Mesothelial cell of epicardium (in vitro differentiated cells): ENCODE data around the gene ANKRD44. TPM values are rescaled to one million over a fixed set of nuclear protein-coding genes. Genes with fewer than 3 reads are reported as not detected.

ENCODE experiments used
- DNase-seq, 2 experiments: peaks; one replicate each; pipeline ENCODE4 v3.0.0; 2021; ENCODE audit warnings: low spot score in 2 of 2; ENCODE audit not compliant: unreplicated experiment in 2 of 2
- H3K27ac Mint-ChIP-seq: 2 replicates; pipeline ENCODE4 v1.8.0; 2021; ENCODE audit warnings: mixed read lengths
- H3K27me3 Mint-ChIP-seq: 2 replicates; pipeline ENCODE4 v1.8.0; 2021; ENCODE audit warnings: low read depth, mixed read lengths
- H3K36me3 Mint-ChIP-seq: 2 replicates; pipeline ENCODE4 v1.8.0; 2021; ENCODE audit warnings: mixed read lengths
- H3K4me1 Mint-ChIP-seq: 2 replicates; pipeline ENCODE4 v1.8.0; 2021; ENCODE audit warnings: mixed read lengths
- H3K4me3 Mint-ChIP-seq: 2 replicates; pipeline ENCODE4 v1.8.0; 2021; ENCODE audit warnings: mild to moderate bottlenecking, moderate library complexity, mixed read lengths
- H3K9me3 Mint-ChIP-seq: 2 replicates; pipeline ENCODE4 v1.8.0; 2021; ENCODE audit warnings: mixed read lengths
- CTCF ChIP-seq: fragments of 200-600 bp; sonication (generic); IDR thresholded peaks from one replicate; pipeline ENCODE4 v1.5.0; 2021; ENCODE audit warnings: antibody characterized with exemption; ENCODE audit not compliant: unreplicated experiment
- total RNA-seq: library from RNA; stranded (reverse); gene quantifications from 3 replicates; pipeline ENCODE4 v1.2.1, GENCODE V29; 2021

The ANKRD44 gene
- total RNA-seq, 1 donor from 2014 or later: 10.4 TPM

GRCh38 chr2:196965651-196966050 lies 344.9 kb downstream of the ANKRD44 start:
- no peak overlapping the region for H3K4me3 Mint-ChIP-seq
- H3K9me3 Mint-ChIP-seq: peaks cover 4% of the 10 kb centered on the region
- H3K27me3 Mint-ChIP-seq: no peaks in the 10 kb centered on the region
- no peak for TF ChIP-seq CTCF
- no peaks in the 10 kb centered on the region for H3K36me3 Mint-ChIP-seq
- no peak overlapping the region for H3K27ac Mint-ChIP-seq
- DNase-seq: no peak
- H3K4me1 Mint-ChIP-seq: peaks cover 17% of the 10 kb centered on the region

- H3K9me3 Mint-ChIP-seq: peaks cover 4% of the 10 kb centered on the region
- H3K4me1 Mint-ChIP-seq: peaks cover 17% of the 10 kb centered on the region
- H3K4me3 Mint-ChIP-seq: no peak overlapping the region
- no peak overlapping the region for H3K27ac Mint-ChIP-seq
- TF ChIP-seq CTCF: no peak
- no peaks in the 10 kb centered on the region for H3K27me3 Mint-ChIP-seq
- no peak for DNase-seq
- H3K36me3 Mint-ChIP-seq: no peaks in the 10 kb centered on the region
These were observed 346.6 kb downstream of the ANKRD44 start for GRCh38 chr2:196963961-196964360.

- Mint-ChIP-seq H3K27ac (no peak overlapping the region), H3K4me1 (peaks cover 17% of the 10 kb centered on the region), H3K36me3 (no peaks in the 10 kb centered on the region), H3K27me3 (no peaks in the 10 kb centered on the region), H3K4me3 (no peak overlapping the region), H3K9me3 (peaks cover 4% of the 10 kb centered on the region)
- no peak for DNase-seq
- TF ChIP-seq CTCF: no peak
These were observed 347.5 kb downstream of the ANKRD44 start for GRCh38 chr2:196963043-196963442.

- DNase-seq: no peak
- no peak overlapping the region for H3K27ac Mint-ChIP-seq
- H3K4me1 Mint-ChIP-seq: peaks cover 17% of the 10 kb centered on the region
- H3K4me3 Mint-ChIP-seq: no peak overlapping the region
- no peaks in the 10 kb centered on the region for H3K9me3 Mint-ChIP-seq
- no peaks in the 10 kb centered on the region for H3K27me3 Mint-ChIP-seq
- no peak for TF ChIP-seq CTCF
- no peaks in the 10 kb centered on the region for H3K36me3 Mint-ChIP-seq
These were observed 348.3 kb downstream of the ANKRD44 start for GRCh38 chr2:196962325-196962724.

GRCh38 chr2:196961889-196962288 lies 348.7 kb downstream of the ANKRD44 start:
- no peak for TF ChIP-seq CTCF
- Mint-ChIP-seq H3K27ac (no peak overlapping the region), H3K4me1 (peaks cover 12% of the 10 kb centered on the region), H3K36me3 (no peaks in the 10 kb centered on the region), H3K9me3 (no peaks in the 10 kb centered on the region), H3K27me3 (no peaks in the 10 kb centered on the region), H3K4me3 (no peak overlapping the region)
- DNase-seq: no peak

GRCh38 chr2:196959734-196960338 lies 350.7 kb downstream of the ANKRD44 start:
- Mint-ChIP-seq H3K4me3 (no peak overlapping the region), H3K36me3 (no peaks in the 10 kb centered on the region), H3K27me3 (no peaks in the 10 kb centered on the region), H3K27ac (no peak overlapping the region), H3K4me1 (no peaks in the 10 kb centered on the region), H3K9me3 (no peaks in the 10 kb centered on the region)
- no peak for TF ChIP-seq CTCF
- no peak for DNase-seq
